ENCODE measurements around the gene RAB4B.

RAB4B gene

DNA sequence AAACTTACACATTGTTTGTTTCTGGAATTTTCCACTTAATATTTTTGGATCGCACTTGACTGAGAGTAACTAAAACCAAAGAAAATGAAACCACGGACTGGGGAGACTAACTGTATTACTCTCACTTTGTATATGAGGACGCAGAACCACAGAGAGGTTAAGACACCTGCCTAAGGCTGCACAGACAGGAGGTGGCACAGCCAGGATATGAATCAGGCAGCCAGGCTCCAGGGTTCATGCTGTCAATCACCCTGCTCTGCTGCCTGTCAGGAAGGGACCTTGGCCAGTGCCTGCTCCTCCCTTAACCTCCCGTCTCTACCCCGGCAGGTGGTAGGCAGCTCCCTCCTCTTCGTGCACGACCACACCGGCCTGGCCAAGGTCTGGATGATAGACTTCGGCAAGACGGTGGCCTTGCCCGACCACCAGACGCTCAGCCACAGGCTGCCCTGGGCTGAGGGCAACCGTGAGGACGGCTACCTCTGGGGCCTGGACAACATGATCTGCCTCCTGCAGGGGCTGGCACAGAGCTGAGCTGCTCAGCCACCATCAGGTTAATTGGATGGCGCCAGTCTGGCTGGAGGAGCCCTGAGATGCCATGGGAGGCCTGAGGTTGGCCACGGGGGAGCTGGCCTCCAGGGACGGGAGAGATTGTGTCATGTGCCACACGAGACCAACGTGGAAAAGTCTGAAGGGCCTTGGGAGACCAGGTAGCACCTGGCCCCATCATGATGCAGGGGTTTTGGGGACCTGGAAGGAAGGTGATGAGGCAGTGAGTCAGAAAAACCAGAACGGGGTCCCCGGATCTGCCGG, 38.8 kb upstream of the RAB4B start:
- ChIA-PET POLR2A (ENCODE audit: low non-redundant PET) (no interaction called here), CTCF (interaction anchor here (0.6 to 1.5 kb wide), 2 partner anchors 16 to 600 kb away, joined by 3 to 7 read pairs; no protein-coding TSS in a partner anchor)
- no peak for DNase-seq (ENCODE audit: low spot score)
- TF ChIP-seq, protein P1, sequence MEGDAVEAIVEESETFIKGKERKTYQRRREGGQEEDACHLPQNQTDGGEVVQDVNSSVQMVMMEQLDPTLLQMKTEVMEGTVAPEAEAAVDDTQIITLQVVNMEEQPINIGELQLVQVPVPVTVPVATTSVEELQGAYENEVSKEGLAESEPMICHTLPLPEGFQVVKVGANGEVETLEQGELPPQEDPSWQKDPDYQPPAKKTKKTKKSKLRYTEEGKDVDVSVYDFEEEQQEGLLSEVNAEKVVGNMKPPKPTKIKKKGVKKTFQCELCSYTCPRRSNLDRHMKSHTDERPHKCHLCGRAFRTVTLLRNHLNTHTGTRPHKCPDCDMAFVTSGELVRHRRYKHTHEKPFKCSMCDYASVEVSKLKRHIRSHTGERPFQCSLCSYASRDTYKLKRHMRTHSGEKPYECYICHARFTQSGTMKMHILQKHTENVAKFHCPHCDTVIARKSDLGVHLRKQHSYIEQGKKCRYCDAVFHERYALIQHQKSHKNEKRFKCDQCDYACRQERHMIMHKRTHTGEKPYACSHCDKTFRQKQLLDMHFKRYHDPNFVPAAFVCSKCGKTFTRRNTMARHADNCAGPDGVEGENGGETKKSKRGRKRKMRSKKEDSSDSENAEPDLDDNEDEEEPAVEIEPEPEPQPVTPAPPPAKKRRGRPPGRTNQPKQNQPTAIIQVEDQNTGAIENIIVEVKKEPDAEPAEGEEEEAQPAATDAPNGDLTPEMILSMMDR (conservative IDR thresholded peaks at IDR 0.05; ENCODE audit: low read depth) = no peak
- peak overlapping the region; percentile 69 for H3K27ac ChIP-seq

DNA sequence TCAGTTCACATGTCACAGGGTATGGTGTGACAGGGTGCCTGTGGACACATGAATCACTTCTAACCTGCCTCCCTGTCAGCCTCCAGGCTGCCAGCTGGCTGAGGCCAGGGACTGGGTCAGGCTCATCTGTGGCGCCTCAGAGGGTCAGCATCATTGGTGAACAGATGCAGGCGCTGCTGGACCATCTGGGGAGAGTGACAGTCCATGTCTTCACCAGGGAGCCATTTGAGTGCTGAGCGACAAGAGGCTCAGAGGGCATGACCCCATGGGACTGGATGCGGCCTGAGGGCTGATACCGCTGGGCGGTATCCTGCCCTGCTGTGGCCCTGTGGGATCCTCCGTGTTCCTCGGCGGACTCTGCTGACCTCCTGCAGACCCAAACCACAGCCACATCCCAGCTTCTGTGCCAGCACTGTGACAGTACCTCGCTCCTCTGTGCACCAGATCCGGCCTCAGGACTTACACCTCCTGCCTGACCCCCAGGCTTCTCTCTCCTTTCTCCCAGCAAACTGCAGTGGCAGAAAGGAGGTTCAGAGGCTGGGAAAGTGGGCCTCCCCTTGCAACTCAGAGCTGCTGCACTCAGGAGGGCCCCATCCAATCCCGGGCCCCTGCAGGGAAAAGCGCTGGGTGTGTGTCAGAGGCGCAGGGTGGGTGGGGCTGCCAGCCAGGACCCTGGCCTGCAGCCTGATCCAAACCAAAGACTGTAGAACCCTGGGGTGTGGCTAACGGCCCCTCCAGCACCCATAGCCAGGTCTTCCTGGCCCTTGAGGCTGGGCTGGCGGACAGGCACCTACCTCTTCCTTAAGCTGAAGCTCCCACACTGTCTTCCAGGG, 38.0 kb upstream of the RAB4B start:
- POLR2A ChIA-PET (ENCODE audit: low non-redundant PET) = interaction anchor here (0.8 kb wide), 1 partner anchor 10 kb away, joined by 5 read pairs; the partner anchor contains the start of gene ACTMAP
- no peak for DNase-seq (ENCODE audit: low spot score)
- peak overlapping the region; percentile 69 for H3K27ac ChIP-seq
- CTCF ChIA-PET = interaction anchor here (0.6 to 1.5 kb wide), 2 partner anchors 15 to 600 kb away, joined by 3 to 7 read pairs; no protein-coding TSS in a partner anchor
- TF ChIP-seq, protein P1 (conservative IDR thresholded peaks at IDR 0.05; ENCODE audit: low read depth) = no peak

DNA sequence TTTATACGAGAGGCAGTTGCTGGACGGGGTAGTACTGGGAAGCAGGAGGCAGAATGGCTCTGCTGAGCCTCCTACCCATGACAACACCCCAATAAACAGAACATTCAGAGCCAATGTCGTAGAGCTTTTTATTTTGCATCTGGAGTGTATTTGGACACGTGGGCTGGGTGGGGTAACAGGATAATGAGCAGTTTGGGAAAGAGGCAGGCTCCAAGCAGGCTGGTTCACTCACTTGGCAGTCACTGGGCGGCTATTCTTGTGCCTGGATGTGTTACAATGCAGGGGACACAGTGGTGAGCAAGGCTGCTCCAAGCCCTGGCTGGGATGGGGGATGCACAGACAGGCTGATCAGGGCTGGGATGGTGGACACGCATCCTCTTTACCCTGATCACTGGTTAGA, 37.3 kb upstream of the RAB4B start:
- DNase-seq (ENCODE audit: low spot score) = no peak
- CTCF ChIA-PET = no interaction called here
- peak overlapping the region; percentile 69 for H3K27ac ChIP-seq
- POLR2A ChIA-PET (ENCODE audit: low non-redundant PET) = interaction anchor here (0.8 kb wide), 1 partner anchor 10 kb away, joined by 5 read pairs; the partner anchor contains the start of gene ACTMAP
- TF ChIP-seq, protein P1 (conservative IDR thresholded peaks at IDR 0.05; ENCODE audit: low read depth) = no peak

DNA sequence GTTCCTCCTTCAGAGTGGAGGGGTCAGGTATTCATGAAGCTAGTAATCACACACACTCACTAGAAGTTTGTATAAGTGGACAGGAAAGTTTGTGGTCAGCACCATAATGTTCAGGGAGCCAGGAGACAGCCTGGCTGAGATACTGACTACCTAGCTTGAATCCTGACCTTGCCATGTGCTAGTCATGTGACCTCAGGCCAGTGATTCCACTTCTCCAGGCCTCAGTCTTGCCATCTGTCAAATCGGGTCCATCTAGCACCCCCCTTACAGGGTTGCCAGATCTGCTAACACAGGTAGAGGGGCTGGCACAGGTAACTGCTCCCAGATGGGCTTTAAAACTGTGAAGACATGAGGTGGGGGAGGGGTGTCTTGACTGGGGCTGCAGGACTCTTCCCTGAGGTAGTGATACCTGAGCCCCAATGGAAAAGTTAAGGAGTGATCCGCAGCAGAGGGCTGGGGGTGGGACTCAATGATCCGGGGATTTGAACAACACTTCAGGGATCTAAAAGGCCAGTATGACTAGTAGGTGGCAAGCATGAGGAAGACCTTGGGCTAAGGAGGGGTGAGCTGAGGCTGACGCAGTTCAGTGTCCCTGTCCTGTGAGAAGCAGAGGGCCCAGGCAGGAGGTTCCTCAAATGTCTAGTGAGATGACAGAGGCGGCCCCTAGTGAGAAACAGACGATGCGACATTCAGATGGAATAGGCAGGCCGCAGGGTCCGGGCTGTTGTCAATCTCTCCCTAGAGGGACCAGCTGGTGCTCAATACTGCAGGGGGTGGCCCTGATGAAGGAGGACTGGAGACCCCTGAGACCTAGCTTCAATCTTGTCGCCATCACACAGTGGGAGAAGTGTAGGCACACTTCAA, 36.3 kb upstream of the RAB4B start:
- TF ChIP-seq, protein P1 (conservative IDR thresholded peaks at IDR 0.05; ENCODE audit: low read depth) = no peak
- ChIA-PET CTCF (interaction anchor here (0.6 kb wide), 2 partner anchors 8 to 13 kb away, joined by 3 to 6 read pairs; no protein-coding TSS in a partner anchor), POLR2A (ENCODE audit: low non-redundant PET) (interaction anchor here (0.9 kb wide), 1 partner anchor 9 kb away, joined by 3 read pairs; the partner anchor contains the start of gene ACTMAP)
- peak overlapping the region; percentile 69 for H3K27ac ChIP-seq
- DNase-seq (ENCODE audit: low spot score) = no peak

DNA sequence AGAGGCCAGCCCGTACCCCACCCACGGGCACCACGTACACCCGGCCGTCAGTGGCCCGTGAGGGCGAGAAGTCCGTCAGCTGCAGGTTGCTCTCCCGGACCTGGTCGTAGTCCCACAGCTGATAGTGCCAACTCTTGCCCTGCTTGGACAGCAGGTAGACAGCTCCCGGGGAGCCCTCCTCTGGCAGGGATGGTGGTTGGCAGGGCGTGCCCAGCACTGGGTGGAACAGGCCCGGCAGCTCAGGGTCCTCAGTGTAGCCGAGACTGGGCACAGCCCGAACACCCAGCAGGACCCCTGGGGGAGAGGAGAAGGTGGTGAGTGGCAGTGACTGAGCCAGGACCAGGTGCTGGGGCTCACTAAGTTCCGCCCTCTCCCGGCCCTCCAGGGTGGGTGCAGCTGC, 35.6 kb upstream of the RAB4B start:
- peak overlapping the region; percentile 69 for H3K27ac ChIP-seq
- TF ChIP-seq, protein P1 (conservative IDR thresholded peaks at IDR 0.05; ENCODE audit: low read depth) = no peak
- POLR2A ChIA-PET (ENCODE audit: low non-redundant PET) = interaction anchor here (0.9 kb wide), 1 partner anchor 8 kb away, joined by 3 read pairs; the partner anchor contains the start of gene ACTMAP
- CTCF ChIA-PET = interaction anchor here (1.1 kb wide), 1 partner anchor 45 kb away, joined by 7 read pairs; no protein-coding TSS in a partner anchor
- no peak for DNase-seq (ENCODE audit: low spot score)

Measured in RWPE1 (cell line).